ENCODE data around the gene DUSP23. TPM values are rescaled to one million over a fixed set of nuclear protein-coding genes. Genes with fewer than 3 reads are reported as not detected.

DUSP23 gene
- total RNA-seq, 1 donor from 2014 or later, result 38.7 TPM

DNA sequence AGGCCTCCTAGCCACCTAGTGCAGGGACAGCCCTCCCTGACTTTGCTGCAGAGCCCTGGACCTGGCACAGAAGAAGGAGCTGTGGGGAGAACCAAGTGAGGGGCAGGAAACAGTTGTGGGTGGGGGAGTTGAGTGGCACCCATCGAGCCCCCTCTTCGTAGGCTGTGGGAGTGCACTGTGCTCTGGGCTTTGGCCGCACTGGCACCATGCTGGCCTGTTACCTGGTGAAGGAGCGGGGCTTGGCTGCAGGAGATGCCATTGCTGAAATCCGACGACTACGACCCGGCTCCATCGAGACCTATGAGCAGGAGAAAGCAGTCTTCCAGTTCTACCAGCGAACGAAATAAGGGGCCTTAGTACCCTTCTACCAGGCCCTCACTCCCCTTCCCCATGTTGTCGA, 1.2 kb downstream of the DUSP23 start:
- peaks cover 10% of the 10 kb centered on the region for H3K27me3 Mint-ChIP-seq (ENCODE audit: unreplicated experiment)
- H3K9me3 Mint-ChIP-seq (ENCODE audit: unreplicated experiment), result no peaks in the 10 kb centered on the region
- TF ChIP-seq, protein P1, sequence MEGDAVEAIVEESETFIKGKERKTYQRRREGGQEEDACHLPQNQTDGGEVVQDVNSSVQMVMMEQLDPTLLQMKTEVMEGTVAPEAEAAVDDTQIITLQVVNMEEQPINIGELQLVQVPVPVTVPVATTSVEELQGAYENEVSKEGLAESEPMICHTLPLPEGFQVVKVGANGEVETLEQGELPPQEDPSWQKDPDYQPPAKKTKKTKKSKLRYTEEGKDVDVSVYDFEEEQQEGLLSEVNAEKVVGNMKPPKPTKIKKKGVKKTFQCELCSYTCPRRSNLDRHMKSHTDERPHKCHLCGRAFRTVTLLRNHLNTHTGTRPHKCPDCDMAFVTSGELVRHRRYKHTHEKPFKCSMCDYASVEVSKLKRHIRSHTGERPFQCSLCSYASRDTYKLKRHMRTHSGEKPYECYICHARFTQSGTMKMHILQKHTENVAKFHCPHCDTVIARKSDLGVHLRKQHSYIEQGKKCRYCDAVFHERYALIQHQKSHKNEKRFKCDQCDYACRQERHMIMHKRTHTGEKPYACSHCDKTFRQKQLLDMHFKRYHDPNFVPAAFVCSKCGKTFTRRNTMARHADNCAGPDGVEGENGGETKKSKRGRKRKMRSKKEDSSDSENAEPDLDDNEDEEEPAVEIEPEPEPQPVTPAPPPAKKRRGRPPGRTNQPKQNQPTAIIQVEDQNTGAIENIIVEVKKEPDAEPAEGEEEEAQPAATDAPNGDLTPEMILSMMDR (IDR thresholded peaks at IDR 0.05; ENCODE audit: unreplicated experiment), result no peak
- peaks cover 3% of the 10 kb centered on the region for H3K36me3 Mint-ChIP-seq (ENCODE audit: low read depth, unreplicated experiment)
- no peak for DNase-seq (ENCODE audit: low spot score)
- no peak overlapping the region for H3K4me3 Mint-ChIP-seq (ENCODE audit: unreplicated experiment)
- peaks cover 29% of the 10 kb centered on the region for H3K4me1 Mint-ChIP-seq (ENCODE audit: unreplicated experiment)
- H3K27ac Mint-ChIP-seq (ENCODE audit: unreplicated experiment), result no peak overlapping the region

DNA sequence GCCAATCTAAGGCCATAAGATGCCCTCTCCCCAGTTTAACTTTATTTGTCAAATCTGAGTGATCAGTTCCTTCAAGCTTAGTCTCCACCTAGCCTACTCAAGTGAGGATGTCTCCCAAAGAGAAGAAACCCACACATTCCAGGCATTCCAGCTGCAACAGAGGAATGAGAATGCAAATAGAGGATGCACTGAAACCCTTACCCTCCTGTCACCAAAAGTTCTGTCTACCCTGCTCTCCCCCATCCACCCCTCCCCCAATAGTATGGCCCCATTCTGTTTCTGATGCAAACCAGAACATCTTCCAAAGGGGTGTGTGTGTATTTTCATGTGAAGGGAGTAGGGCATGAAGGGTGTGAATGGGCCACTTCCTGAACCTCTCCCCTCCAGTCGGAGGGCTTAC, 3.0 kb downstream of the DUSP23 start:
- peaks cover 3% of the 10 kb centered on the region for H3K36me3 Mint-ChIP-seq (ENCODE audit: low read depth, unreplicated experiment)
- H3K9me3 Mint-ChIP-seq (ENCODE audit: unreplicated experiment), result no peaks in the 10 kb centered on the region
- TF ChIP-seq, protein P1 (IDR thresholded peaks at IDR 0.05; ENCODE audit: unreplicated experiment), result no peak
- peaks cover 23% of the 10 kb centered on the region for H3K4me1 Mint-ChIP-seq (ENCODE audit: unreplicated experiment)
- no peak overlapping the region for H3K27ac Mint-ChIP-seq (ENCODE audit: unreplicated experiment)
- H3K27me3 Mint-ChIP-seq (ENCODE audit: unreplicated experiment), result peaks cover 8% of the 10 kb centered on the region
- no peak overlapping the region for H3K4me3 Mint-ChIP-seq (ENCODE audit: unreplicated experiment)
- DNase-seq (ENCODE audit: low spot score), result no peak

DNA sequence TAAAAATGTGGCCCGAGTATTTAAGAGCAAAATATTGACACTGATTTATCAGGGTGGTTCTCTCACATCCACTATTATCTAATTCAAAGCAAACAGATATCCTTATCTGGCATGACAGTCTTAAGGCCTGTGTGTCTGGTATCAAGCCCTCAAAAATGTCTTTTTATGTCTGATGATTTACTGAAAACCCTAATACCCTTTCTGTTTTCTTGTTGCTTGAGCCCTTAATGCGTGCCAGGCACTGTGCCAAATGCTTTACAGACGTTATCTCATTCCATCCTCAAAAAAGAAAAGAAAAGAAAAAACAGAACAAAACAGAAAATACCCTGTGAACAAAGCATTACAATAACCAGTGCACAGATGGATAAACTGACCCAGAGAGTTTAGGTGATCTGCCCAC, 5.7 kb downstream of the DUSP23 start:
- no peak overlapping the region for H3K4me3 Mint-ChIP-seq (ENCODE audit: unreplicated experiment)
- peaks cover 8% of the 10 kb centered on the region for H3K4me1 Mint-ChIP-seq (ENCODE audit: unreplicated experiment)
- H3K27me3 Mint-ChIP-seq (ENCODE audit: unreplicated experiment), result peaks cover 7% of the 10 kb centered on the region
- H3K36me3 Mint-ChIP-seq (ENCODE audit: low read depth, unreplicated experiment), result peaks cover 3% of the 10 kb centered on the region
- TF ChIP-seq, protein P1 (IDR thresholded peaks at IDR 0.05; ENCODE audit: unreplicated experiment), result no peak
- H3K27ac Mint-ChIP-seq (ENCODE audit: unreplicated experiment), result no peak overlapping the region
- no peak for DNase-seq (ENCODE audit: low spot score)
- no peaks in the 10 kb centered on the region for H3K9me3 Mint-ChIP-seq (ENCODE audit: unreplicated experiment)

DNA sequence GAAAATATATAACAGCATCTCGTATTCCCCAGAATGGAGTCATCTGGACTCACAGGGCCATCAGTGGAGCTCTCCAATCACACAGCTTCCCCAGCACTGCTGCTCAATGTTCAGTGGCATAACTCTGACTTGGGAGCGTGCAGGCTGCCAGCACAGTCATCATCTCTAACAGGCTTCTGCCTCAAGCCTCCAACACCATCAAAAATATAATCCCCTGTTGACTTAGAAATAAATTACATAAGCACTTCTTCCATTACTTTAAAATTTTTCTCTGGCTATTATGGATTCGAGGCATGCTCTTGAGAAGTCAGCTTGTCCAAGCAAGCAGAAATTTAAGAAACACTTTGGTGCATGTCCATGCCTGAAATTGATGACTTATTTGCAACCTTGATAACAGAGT, 6.2 kb downstream of the DUSP23 start:
- Mint-ChIP-seq H3K27me3 (ENCODE audit: unreplicated experiment) (peaks cover 9% of the 10 kb centered on the region), H3K4me1 (ENCODE audit: unreplicated experiment) (peaks cover 4% of the 10 kb centered on the region), H3K36me3 (ENCODE audit: low read depth, unreplicated experiment) (peaks cover 3% of the 10 kb centered on the region), H3K9me3 (ENCODE audit: unreplicated experiment) (no peaks in the 10 kb centered on the region), H3K27ac (ENCODE audit: unreplicated experiment) (no peak overlapping the region), H3K4me3 (ENCODE audit: unreplicated experiment) (no peak overlapping the region)
- no peak for DNase-seq (ENCODE audit: low spot score)
- TF ChIP-seq, protein P1 (IDR thresholded peaks at IDR 0.05; ENCODE audit: unreplicated experiment), result no peak

DNA sequence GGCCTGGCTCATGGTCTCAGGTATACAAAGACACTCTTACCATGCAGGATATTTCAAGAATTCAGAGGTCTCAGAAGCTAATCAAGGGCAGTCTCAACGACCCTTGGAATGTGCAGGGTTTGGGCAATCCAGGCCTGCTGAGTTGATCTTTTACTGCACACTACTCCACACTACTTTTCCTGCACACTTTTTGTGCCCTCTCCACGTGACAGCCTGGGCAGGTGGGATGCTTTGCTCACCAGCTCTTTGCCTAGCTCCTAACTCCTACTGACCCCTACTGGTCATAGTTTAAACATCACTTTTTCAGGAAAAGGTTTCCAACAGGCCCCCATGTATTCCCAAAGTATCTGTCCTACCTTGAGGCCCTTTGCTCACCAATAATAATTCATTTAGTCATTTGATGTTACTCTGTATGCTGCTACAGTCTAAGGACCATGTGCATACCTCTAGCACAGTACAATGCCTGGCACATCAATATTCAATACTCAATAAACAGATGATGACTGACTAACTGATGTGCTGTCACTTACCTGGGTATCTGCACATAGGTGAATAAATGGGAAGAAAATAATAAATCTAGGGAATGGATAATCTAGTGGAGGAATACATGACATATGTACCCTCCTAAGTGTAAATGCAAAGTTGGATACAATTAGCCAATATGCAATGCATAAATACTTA, 9.6 kb downstream of the DUSP23 start:
- TF ChIP-seq, protein P1 (IDR thresholded peaks at IDR 0.05; ENCODE audit: unreplicated experiment), result peak; percentile 77
- no peaks in the 10 kb centered on the region for H3K36me3 Mint-ChIP-seq (ENCODE audit: low read depth, unreplicated experiment)
- H3K9me3 Mint-ChIP-seq (ENCODE audit: unreplicated experiment), result no peaks in the 10 kb centered on the region
- H3K4me1 Mint-ChIP-seq (ENCODE audit: unreplicated experiment), result no peaks in the 10 kb centered on the region
- DNase-seq (ENCODE audit: low spot score), result peak; percentile 14
- no peak overlapping the region for H3K4me3 Mint-ChIP-seq (ENCODE audit: unreplicated experiment)
- H3K27ac Mint-ChIP-seq (ENCODE audit: unreplicated experiment), result no peak overlapping the region
- H3K27me3 Mint-ChIP-seq (ENCODE audit: unreplicated experiment), result peaks cover 7% of the 10 kb centered on the region
